Vagina (tissue), 2 donors: ENCODE results near the gene CNTF.

Experiments used
- POLR2AphosphoS5 ChIP-seq, 2 donors: sonication (generic); formaldehyde crosslinking; IDR thresholded peaks; one replicate each; pipeline ENCODE4 v1.9.0; 2017; ENCODE audit warnings: antibody characterized with exemption in 2 of 2, mild to moderate bottlenecking in 2 of 2, low read depth in 1 of 2; ENCODE audit not compliant: insufficient read depth in 1 of 2
- TF ChIP-seq, protein P1 (sequence below), 3 experiments: fragments of 450-650 bp in 2 of 3; fragments of 200-600 bp in 1 of 3; sonication (generic) in 1 of 3; IDR thresholded peaks; one replicate each; pipeline ENCODE4 v1.5.1; 2017 to 2019; ENCODE audit warnings: antibody characterized with exemption in 3 of 3, mild to moderate bottlenecking in 2 of 3, moderate library complexity in 2 of 3

DNA sequence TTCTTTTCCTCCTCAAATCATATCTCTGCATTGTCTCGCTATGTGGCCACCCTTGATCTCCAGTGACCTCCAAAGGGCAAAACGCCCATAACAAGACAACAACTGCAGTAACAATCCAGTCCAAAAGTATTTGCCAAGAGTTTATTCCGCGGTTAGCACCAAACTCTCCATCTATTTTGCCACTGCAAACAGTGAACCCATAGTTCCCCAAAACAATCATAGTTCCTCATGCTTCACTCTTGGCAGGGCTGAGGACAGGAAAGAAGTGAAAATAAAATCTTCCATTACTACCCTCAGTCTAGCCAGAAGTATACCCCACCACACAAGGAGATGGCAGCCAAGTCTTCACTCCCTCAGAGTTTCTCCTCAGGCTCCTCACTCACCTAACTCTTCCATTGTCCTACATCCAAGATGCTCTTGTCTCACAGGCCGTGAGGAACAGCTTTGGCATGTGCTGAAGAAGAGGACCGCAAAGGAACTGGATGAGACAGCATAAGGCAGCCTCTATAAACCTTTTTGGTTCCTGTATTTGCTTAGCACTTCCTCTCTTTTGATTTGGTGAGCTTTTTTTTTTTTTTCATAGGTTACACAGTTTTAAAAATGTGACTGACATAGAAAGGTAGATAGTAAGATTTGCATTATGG, 47.0 kb upstream of the CNTF start, which contains the start of gene LPXN:
- no peak for TF ChIP-seq POLR2AphosphoS5 (IDR thresholded peaks at IDR 0.05; ENCODE audit: insufficient read depth in 1 of 2, low read depth in 1 of 2)
- TF ChIP-seq, protein P1, sequence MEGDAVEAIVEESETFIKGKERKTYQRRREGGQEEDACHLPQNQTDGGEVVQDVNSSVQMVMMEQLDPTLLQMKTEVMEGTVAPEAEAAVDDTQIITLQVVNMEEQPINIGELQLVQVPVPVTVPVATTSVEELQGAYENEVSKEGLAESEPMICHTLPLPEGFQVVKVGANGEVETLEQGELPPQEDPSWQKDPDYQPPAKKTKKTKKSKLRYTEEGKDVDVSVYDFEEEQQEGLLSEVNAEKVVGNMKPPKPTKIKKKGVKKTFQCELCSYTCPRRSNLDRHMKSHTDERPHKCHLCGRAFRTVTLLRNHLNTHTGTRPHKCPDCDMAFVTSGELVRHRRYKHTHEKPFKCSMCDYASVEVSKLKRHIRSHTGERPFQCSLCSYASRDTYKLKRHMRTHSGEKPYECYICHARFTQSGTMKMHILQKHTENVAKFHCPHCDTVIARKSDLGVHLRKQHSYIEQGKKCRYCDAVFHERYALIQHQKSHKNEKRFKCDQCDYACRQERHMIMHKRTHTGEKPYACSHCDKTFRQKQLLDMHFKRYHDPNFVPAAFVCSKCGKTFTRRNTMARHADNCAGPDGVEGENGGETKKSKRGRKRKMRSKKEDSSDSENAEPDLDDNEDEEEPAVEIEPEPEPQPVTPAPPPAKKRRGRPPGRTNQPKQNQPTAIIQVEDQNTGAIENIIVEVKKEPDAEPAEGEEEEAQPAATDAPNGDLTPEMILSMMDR (IDR thresholded peaks at IDR 0.05) = no peak
